Activated naive CD8-positive, alpha-beta T cell treated with anti-CD3 and anti-CD28 coated beads, Interleukin-2, amount 50 U/mL, for 24 hours (primary cell): ENCODE measurements around the gene C9orf153.
A peak's percentile ranks its signal among the peaks of the same experiment; 100 is the strongest.
"Not testable (repeated sequence)": the region's sequence is repeated elsewhere in the genome, so short reads cannot be mapped to it uniquely, and the experiment has no call there.

Experiments
- ATAC-seq: fragments of 150-1000 bp; cut with Tn5 transposase; one replicate; pipeline ENCODE4 v1.10.0; 2021
- DNase-seq: peaks from one replicate; pipeline ENCODE4 v3.0.0; 2021
- H3K27ac Mint-ChIP-seq: one replicate; pipeline ENCODE4 v1.8.0; 2021; ENCODE audit warnings: mild to moderate bottlenecking, mixed read lengths
- H3K27me3 Mint-ChIP-seq: one replicate; pipeline ENCODE4 v1.8.0; 2021; ENCODE audit warnings: mixed read lengths
- H3K36me3 Mint-ChIP-seq: one replicate; pipeline ENCODE4 v1.8.0; 2021; ENCODE audit warnings: low read depth, mixed read lengths
- H3K4me1 Mint-ChIP-seq: one replicate; pipeline ENCODE4 v1.8.0; 2021; ENCODE audit warnings: mixed read lengths
- H3K4me3 Mint-ChIP-seq: one replicate; pipeline ENCODE4 v1.8.0; 2021; ENCODE audit warnings: mild to moderate bottlenecking, moderate library complexity, mixed read lengths
- H3K9me3 Mint-ChIP-seq: one replicate; pipeline ENCODE4 v1.8.0; 2021; ENCODE audit warnings: mixed read lengths

C9orf153 gene

DNA sequence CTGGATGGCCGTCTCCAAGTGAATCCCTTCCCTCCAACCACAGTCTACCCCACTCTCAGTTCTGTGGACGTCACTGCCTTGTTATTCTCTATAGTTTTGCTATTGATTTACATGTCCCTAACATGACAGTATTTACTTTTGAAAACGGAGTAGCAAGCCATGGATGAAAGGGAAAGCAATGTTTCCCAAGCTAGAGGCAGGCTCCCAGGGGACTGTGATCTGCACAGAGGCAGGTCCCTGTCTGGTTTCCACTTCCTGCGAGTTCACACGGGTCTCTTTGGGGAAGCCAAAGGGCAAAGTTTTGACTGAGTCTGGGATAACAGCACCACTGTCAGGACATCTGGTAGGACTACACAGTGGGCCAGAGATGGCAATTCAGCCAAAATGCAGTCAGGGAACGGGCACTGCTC, 12.7 kb downstream of the C9orf153 start:
- Mint-ChIP-seq H3K27me3 (peaks cover 3% of the 10 kb centered on the region), H3K9me3 (no peaks in the 10 kb centered on the region), H3K36me3 (no peaks in the 10 kb centered on the region), H3K4me3 (no peak overlapping the region), H3K27ac (no peak overlapping the region), H3K4me1 (no peaks in the 10 kb centered on the region)
- DNase-seq (no peak), ATAC-seq (no peak)

DNA sequence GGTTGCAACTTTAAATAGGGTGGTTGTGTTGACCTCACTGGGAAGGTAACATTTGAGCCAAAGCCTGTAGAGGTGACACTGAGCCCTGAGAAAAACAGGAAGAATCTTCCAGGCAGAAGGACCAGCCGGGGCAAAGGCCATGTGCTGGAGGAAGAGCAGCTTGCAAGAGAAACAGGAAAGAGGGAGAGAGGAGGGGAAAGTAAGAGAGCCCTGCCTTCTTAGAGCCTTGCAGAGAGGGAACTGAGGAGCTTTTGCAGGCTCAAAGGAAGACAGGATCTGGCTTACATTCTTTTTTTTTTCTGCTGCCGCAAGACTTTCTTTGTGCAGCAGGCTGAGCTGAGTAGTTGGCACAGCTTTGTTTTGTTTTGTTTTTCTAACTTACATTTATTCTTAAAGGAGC, 17.4 kb downstream of the C9orf153 start:
- DNase-seq: no peak
- Mint-ChIP-seq H3K4me3 (no peak overlapping the region), H3K4me1 (peaks cover 4% of the 10 kb centered on the region), H3K27me3 (no peaks in the 10 kb centered on the region), H3K9me3 (no peaks in the 10 kb centered on the region), H3K27ac (no peak overlapping the region), H3K36me3 (no peaks in the 10 kb centered on the region)
- ATAC-seq: no peak

GRCh38 chr9:86241216-86241615, 18.2 kb downstream of the C9orf153 start:
- Mint-ChIP-seq H3K4me3 (no peak overlapping the region), H3K27ac (no peak overlapping the region), H3K36me3 (no peaks in the 10 kb centered on the region), H3K4me1 (peaks cover 4% of the 10 kb centered on the region), H3K27me3 (no peaks in the 10 kb centered on the region), H3K9me3 (no peaks in the 10 kb centered on the region)
- DNase-seq (no peak), ATAC-seq (peak; percentile 61)

- no peaks in the 10 kb centered on the region for H3K9me3 Mint-ChIP-seq
- no peaks in the 10 kb centered on the region for H3K27me3 Mint-ChIP-seq
- DNase-seq (no peak), ATAC-seq (no peak)
- H3K27ac Mint-ChIP-seq: no peak overlapping the region
- H3K36me3 Mint-ChIP-seq: no peaks in the 10 kb centered on the region
- H3K4me3 Mint-ChIP-seq: no peak overlapping the region
- peaks cover 4% of the 10 kb centered on the region for H3K4me1 Mint-ChIP-seq
Observed at GRCh38 chr9:86238861-86239770, 20.3 kb downstream of the C9orf153 start.

DNA sequence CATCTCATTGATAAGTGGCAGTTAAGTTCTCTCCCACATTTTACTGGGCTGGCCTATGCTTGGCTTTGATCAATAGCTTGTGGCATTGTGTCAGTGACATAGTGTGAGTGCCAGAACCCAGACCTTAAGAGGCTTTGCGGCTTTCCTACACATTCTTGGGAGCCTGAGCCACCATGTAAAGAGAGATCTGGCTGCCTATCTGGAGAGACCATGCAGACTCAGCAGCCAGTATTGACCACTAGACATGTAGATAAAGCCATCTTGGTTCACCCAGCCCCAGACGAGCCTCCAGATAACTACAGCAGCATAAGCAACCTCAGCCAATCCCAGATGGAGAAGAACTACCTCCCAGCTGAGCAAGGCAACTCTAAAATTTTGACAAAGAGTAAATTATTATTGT, 28.6 kb downstream of the C9orf153 start:
- H3K4me1 Mint-ChIP-seq: no peaks in the 10 kb centered on the region
- H3K27ac Mint-ChIP-seq: no peak overlapping the region
- no peaks in the 10 kb centered on the region for H3K27me3 Mint-ChIP-seq
- H3K4me3 Mint-ChIP-seq: no peak overlapping the region
- ATAC-seq: no peak
- H3K36me3 Mint-ChIP-seq: no peaks in the 10 kb centered on the region
- DNase-seq: no peak
- no peaks in the 10 kb centered on the region for H3K9me3 Mint-ChIP-seq

- ATAC-seq (no peak), DNase-seq (no peak)
- H3K4me3 Mint-ChIP-seq: no peak overlapping the region
- H3K9me3 Mint-ChIP-seq: no peaks in the 10 kb centered on the region
- no peaks in the 10 kb centered on the region for H3K4me1 Mint-ChIP-seq
- H3K36me3 Mint-ChIP-seq: no peaks in the 10 kb centered on the region
- H3K27ac Mint-ChIP-seq: no peak overlapping the region
- peaks cover 2% of the 10 kb centered on the region for H3K27me3 Mint-ChIP-seq
Observed at GRCh38 chr9:86222667-86223066, 36.8 kb downstream of the C9orf153 start.

- Mint-ChIP-seq H3K9me3 (no peaks in the 10 kb centered on the region), H3K27me3 (peaks cover 2% of the 10 kb centered on the region), H3K36me3 (no peaks in the 10 kb centered on the region), H3K4me1 (no peaks in the 10 kb centered on the region), H3K4me3 (no peak overlapping the region), H3K27ac (no peak overlapping the region)
- ATAC-seq: no peak
- DNase-seq: no peak
Observed at GRCh38 chr9:86219606-86220005, 39.9 kb downstream of the C9orf153 start.

- Mint-ChIP-seq H3K27ac (no peak overlapping the region), H3K36me3 (no peaks in the 10 kb centered on the region), H3K9me3 (no peaks in the 10 kb centered on the region), H3K4me1 (no peaks in the 10 kb centered on the region), H3K27me3 (no peaks in the 10 kb centered on the region), H3K4me3 (no peak overlapping the region)
- ATAC-seq: no peak
- DNase-seq: no peak
Observed at GRCh38 chr9:86217076-86217755, 42.2 kb downstream of the C9orf153 start.

DNA sequence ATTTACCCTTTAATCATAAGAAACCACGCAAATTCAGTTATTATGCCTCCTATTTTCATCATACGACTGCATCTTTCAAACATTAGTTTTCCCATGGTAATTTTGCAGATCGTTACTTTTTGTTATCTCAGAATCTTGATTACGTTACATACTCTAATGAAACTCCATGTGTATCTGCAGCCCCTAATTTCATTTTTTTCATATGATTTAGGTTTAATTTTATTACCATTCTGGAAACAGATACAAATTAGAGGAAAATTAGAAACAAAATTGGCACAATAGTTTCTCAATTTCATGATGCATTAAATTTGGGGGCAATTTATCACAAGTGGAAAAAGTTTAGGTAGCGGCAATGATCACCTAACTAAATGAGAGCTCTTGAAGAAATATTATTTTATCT, 52.3 kb downstream of the C9orf153 start:
- H3K4me3 Mint-ChIP-seq: no peak overlapping the region
- no peak overlapping the region for H3K27ac Mint-ChIP-seq
- H3K9me3 Mint-ChIP-seq: no peaks in the 10 kb centered on the region

GRCh38 chr9:86202338-86202882, 57.0 kb downstream of the C9orf153 start:
- H3K4me1 Mint-ChIP-seq: no peaks in the 10 kb centered on the region
- no peaks in the 10 kb centered on the region for H3K36me3 Mint-ChIP-seq
- peaks cover 1% of the 10 kb centered on the region for H3K27me3 Mint-ChIP-seq
- peak; percentile 65 for ATAC-seq
- H3K9me3 Mint-ChIP-seq: no peaks in the 10 kb centered on the region
- DNase-seq: peak; percentile 8
- no peak overlapping the region for H3K4me3 Mint-ChIP-seq
- no peak overlapping the region for H3K27ac Mint-ChIP-seq

More for the DNA sequence above, 52.3 kb downstream of the C9orf153 start:
- ATAC-seq: no peak
- Mint-ChIP-seq H3K27me3 (peaks cover 3% of the 10 kb centered on the region), H3K36me3 (no peaks in the 10 kb centered on the region), H3K4me1 (no peaks in the 10 kb centered on the region)
- no peak for DNase-seq

GRCh38 chr9:86201474-86202337, 57.8 kb downstream of the C9orf153 start:
- ATAC-seq: no peak
- no peak overlapping the region for H3K4me3 Mint-ChIP-seq
- H3K36me3 Mint-ChIP-seq: no peaks in the 10 kb centered on the region
- no peaks in the 10 kb centered on the region for H3K4me1 Mint-ChIP-seq
- no peaks in the 10 kb centered on the region for H3K9me3 Mint-ChIP-seq
- DNase-seq: no peak
- H3K27me3 Mint-ChIP-seq: peaks cover 1% of the 10 kb centered on the region
- no peak overlapping the region for H3K27ac Mint-ChIP-seq

DNA sequence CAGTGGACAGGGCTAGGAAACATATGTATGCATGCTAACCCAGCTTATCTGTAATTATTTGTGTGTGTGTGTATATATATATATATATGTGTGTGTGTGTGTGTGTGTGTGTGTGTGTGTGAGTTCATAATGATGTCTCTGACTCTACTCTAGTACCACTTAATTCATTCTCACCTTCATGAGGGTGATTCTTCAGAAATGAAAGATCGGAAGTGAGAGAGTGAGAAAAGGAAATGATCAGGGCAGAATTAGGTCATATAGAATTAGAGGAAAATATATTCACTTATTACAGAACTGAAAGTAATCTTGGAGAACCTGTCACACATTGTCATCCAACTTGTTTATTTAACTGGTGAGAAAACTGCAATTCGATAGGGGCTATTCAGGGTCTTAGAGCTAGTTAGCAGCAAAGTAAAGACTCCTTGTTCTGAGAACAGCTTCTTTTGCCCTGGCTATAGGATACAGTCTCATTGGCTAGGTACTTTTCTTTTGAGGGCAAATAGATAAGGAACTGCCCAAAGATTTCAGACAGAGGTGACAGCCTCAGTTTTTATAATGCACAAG, 58.8 kb downstream of the C9orf153 start:
- Mint-ChIP-seq H3K4me1 (no peaks in the 10 kb centered on the region), H3K27ac (no peak overlapping the region), H3K4me3 (no peak overlapping the region), H3K36me3 (no peaks in the 10 kb centered on the region), H3K9me3 (no peaks in the 10 kb centered on the region), H3K27me3 (peaks cover 1% of the 10 kb centered on the region)
- no peak for ATAC-seq
- DNase-seq: no peak

- Mint-ChIP-seq H3K9me3 (peaks cover 11% of the 10 kb centered on the region), H3K27ac (no peak overlapping the region), H3K4me3 (no peak overlapping the region), H3K4me1 (no peaks in the 10 kb centered on the region), H3K36me3 (no peaks in the 10 kb centered on the region), H3K27me3 (no peaks in the 10 kb centered on the region)
- DNase-seq (no peak), ATAC-seq (no peak)
Observed at GRCh38 chr9:86193088-86193487, 66.4 kb downstream of the C9orf153 start.

DNA sequence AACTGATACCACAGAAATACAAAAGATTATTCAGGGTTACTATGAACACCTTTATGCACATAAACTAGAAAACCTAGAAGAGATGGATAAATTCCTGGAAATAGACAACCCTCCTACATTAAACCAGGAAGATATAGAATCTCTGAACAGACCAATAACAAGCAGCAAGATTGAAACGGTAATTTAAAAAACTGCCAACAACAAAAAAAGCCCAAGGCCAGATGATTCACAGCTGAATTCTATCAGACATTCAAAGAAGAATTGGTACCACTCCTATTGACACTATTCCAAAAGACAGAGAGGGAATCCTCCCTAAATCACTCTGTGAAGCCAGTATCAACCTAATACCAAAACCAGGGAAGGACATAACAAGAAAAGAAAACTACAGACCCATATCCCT, 68.8 kb downstream of the C9orf153 start:
- DNase-seq, H3K36me3 Mint-ChIP-seq, H3K27me3 Mint-ChIP-seq, H3K4me3 Mint-ChIP-seq, ATAC-seq, H3K27ac Mint-ChIP-seq, H3K4me1 Mint-ChIP-seq: not testable (repeated sequence)
- peaks cover 17% of the 10 kb centered on the region for H3K9me3 Mint-ChIP-seq
